NOMO-1 treated with dmso at 0.1 percent for 144 hours (cell line): ENCODE data around the gene MAFG.

Source experiments
- DNase-seq: peaks from one replicate; lab custom pipeline; 2025; ENCODE audit not compliant: unreplicated experiment; lab: John Stamatoyannopoulos, UW

MAFG gene

GRCh38 chr17:81939881-81940385, 12.4 kb upstream of the MAFG start:
- DNase-seq, result no peak

DNA sequence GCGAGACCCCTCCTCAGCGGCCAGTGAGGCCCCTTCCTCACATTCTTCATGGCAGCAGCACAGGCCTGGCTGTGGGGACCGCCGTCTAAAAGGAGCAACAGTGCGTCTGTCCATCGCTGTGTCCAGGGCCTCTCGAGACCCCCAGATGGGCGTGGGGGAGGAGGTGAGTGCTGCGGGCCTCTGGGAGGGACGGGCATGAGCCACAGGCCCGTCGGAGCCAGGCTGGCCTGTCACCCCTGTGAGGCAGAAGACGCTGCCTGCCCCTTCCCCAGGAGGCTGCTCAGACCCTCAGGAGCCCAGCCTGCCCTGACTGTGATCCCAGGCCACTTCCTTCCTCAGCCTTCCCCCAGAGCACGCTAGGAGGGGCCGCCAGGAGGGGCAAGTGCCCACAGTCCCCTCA, 11.7 kb upstream of the MAFG start:
- DNase-seq, result no peak

DNA sequence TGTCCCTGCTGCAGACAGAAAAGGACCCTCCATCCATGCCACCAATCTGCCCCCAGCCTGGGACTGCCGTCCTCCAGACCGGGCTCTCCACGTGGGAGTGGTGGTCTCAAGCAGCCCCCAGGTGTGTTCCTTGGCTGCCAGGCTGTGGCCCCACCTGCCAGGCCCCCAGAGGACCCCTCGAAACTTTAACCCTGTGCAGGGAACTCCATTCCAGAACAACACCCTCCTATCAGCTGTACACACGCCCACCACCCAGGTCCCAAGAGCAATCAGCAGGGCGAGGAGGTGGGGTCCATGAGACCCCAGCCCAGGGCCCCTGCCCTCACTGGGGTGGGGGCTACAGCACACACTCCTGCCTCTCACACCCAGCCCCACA, 8.2 kb upstream of the MAFG start:
- DNase-seq, result no peak

DNA sequence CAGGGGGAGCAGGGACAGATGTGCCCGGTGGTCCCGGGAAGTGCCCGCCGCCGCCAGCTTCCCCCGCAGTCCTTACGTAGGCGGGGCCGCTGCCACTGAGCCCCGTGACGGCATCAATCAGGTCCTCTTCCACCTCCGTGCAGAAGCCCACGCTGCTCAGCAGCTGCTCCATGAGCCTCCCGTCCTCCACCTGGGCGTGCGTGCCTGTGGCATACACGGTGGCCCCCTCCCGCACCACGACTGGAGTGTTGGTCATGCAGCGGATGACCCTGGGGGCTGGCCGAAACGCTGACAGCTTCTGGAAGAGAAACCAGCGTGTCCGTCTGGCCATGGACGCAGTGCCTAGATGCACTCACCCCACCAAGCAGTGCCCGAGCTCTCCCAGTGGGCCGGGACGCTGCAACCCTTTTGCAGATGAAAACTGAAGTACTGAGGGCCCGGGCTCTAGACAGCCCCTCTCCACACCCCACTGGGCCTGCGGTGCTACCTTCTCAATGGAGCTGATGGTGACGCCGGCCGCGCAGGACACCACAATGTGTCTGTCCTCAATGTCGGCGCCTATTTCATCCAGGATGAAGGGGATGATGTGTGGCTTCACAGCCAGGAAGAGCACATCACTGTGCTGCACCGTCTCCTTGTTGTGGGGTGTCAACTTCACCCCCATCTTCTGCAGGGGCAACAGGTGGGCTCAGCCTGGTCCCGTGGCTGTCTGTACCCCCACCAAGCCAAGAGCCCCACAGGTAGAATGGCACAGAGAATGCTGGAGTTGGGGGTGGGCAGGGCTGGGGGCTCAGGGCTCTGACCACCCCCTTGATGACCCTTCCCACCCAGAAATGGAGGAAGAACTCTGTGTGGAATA, 7.5 kb upstream of the MAFG start:
- DNase-seq, result no peak

DNA sequence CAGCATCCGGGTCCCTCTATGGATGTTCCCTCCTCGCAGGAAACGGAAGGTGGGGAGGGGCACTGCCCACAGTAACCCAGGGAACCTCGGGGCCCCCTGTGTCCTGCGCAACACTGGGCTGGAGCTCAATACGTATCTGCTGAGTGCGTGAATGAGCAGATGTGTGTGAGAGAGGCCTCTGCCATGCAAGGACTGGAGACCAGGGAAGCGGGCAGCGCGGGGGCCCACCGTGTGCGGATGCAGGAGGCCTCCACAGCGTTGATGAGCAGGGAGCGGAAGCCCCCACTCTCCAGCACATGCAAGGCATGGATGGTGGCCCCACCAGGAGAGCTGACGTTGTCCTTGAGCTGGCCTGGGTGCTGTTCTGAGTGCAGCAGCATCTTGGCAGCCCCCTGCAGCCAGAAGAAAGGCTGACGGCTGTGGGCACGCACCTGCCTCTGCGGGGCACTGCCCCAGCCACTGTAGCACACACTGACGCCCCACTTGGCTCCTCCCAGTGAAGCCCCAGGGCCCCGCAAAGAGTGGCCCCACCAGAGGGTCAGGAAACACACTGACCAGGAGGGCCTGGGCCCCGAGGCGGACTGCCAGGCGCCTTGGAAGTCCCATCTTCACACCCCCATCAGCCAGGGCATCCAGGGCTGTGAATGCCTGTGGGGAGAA, 6.7 kb upstream of the MAFG start:
- no peak for DNase-seq

GRCh38 chr17:81933178-81933699, 5.7 kb upstream of the MAFG start:
- DNase-seq, result no peak

DNA sequence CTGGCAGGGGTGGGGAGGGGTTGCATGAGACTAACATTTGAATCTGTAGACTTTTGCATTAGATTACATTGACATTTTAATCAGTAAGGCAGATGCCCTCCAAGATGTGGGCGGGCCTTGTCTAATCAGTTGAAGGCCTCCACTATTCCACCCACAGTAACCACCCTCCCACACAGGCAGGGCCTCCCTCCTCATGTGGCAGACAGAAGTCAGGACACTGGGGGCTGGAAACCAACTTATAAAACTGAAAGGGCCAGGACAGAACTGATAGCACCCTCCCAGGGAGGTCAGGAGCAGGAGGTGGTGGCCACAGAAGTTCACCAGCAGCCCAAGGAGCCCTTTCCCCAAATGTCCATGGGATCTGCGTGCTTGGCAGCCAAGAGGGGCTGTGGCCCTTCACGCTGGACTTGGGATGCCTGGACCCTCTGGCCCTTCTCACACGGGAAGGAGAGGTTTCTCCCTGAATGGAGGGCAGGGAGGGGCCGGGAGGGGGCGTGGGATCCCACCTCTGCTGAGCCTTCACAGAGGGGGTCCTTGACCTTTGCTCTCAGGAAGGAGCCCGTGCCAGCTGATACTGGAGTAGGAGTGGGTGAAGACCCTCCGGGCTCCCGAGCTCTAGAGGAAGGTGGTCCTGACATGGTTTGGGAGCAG, 4.9 kb upstream of the MAFG start:
- no peak for DNase-seq

DNA sequence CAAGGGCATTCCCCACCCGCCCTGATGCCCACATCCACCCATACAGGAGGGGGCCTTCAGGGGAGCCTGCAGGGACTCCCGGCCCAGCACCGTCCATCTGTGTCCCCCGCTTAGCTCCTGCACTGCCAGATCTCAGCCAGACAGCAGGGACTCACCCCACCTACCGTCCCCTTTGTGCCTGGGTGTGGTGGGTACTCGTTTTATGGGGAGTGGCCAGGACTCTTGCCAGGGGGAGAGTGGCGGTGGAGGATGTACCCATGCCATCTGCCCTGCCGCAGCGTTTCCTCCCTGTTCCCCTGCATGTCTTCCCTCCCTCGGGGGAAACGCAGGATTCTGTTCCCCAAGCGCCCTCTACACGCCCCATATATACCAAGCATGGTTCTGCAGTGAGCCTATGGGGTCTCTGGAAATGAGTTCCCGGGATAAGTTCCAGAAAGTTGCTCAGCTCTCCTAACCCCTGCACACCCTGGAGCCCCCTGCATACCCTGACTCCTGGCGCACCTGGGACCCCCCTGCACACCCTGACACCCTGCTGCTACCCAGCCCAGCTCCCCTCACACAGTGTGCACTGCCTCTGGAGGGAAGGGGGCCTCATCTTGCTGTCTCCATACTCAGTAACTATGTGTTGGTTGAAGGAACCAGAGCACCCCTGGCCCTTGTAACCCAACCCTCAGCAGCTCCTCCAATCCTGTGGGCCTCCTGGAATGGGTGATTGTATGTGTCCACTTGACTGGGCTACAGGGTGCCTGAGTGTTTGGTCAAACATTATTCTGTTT, 4.2 kb upstream of the MAFG start:
- DNase-seq, result no peak

DNA sequence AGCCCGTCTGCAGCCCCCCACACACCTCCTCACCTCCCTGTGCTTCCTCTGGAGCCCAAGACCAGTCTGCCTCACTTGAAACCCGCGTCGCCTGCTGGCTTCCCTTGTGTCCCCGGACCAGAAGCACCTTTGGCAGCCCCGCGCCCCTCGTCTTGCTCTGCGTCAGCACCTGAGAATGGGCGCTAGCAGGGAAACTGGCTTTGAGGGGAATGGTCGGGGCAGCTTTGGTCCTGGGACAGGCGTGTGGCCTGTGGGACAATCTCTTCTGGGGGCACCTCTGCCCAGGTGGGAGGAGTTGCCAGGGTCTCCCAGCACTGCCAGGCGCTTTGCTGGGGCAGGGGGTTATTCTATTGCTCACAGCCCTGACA, 3.6 kb upstream of the MAFG start:
- no peak for DNase-seq

- DNase-seq, result no peak
These were observed 2.9 kb upstream of the MAFG start for GRCh38 chr17:81930142-81931125.

GRCh38 chr17:81929253-81930141, 2.0 kb upstream of the MAFG start:
- no peak for DNase-seq

- DNase-seq, result no peak
These were observed 1.2 kb upstream of the MAFG start for GRCh38 chr17:81928544-81929252.

DNA sequence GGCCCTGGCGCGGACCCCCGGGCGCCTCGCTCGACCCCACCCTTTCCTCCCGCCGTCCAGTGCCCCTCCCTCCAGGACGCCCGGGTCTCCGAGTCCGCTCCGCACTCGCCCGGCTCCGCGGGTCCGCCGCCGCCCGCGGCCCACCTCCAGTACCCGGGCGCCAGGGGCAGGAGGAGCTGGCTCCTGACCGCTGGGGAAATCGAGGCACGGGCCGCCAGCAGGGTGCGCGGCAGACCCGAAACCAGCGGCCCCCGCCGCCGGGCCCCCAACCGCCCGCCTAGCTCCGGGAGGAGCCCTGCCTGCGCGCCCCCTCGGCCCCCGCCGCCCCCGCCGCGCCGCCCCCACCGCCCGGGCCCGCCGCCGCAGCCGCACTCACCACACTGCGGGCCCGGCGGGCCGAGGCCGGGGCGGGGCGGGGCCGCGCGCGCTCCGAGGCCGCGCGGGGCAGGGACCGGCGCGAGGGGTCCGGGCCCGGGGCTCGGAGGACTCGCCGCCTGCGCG, 333 bp downstream of the MAFG start:
- DNase-seq, result no peak

DNA sequence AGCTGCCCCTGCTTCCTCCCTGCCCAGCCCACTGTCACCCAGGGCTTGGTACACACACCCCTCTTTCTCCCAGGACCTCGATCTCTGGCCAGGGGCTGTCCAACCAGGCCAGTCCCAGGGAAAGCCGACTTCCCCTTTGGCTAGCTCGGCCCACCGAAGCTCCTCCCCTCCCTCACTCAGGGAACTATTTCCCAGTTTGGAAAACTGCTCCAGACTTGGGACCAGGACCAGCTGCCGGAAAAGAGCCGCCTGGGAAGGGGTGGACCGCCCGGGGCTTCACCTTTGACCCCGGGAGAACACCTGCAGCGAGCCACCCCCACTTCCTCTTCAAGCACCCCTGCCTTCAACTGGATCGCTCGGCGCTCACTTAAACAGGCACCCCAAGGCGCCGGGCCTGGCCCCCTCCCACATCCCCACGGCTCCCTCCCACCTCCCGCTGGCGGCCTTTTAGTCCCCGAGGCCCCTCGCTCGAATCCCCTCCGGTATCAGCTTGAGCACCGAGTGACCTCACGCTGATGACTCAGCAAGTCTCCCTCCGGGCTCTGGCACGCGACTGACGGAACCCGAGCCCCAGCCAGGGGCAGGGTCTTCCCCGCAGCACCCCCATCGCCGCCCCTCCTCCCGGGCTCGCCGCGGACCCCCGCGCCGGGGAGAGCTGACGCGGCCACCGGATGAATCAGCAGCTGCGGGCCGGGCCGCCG, 934 bp downstream of the MAFG start:
- DNase-seq, result peak; percentile 29

GRCh38 chr17:81925860-81926450, 1.6 kb downstream of the MAFG start:
- DNase-seq, result no peak

DNA sequence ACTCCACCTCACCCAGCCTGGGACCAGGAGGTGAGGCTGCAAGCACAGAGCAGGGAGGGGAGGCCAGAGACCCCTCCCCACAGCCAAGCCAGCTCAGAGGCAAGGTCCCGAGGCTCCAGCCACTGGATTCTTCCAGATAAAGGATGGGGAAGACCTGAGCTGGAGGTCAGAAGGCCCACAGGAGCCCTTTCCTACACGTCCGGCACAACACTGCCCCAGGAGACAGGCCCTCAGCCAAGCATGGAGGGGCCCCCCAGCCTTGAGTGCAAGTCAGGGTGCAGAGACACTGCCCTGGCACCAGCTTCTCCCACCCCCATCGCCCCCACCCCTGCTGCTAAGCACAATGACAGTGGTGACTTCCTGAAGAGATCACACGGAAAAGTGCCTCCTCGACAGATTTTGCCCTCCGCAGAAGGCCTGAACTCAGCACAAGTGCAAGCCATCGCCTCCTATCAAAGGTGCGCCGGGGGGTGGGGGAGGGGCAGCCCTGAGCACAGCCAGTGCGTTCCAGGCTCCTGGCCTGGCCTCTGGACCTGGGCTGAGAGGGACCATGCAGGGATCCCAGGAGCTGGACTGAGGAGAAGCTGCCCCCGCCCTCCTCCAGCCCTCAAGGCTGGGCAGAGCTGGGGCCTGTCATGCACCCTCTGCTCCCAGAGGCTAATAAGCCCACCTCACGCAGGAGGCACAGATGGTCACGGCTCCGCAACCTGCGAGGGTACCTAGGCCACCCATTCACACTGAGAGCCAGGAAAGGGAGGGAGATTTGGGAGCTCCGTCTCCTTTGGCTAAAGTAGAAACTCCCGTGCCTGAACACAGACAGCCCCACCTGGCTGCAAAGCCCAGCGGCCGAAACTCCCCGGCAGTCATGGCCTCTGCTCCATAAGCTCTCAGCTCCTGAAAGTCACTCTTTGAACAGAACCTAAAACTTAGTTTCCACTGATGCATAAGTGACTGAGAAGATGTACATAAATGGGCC, 2.7 kb downstream of the MAFG start:
- DNase-seq, result no peak
